Measurements from ENCODE around the gene ITGB7. TPM values are rescaled to one million over a fixed set of nuclear protein-coding genes. Genes with fewer than 3 reads are reported as not detected.

Gene ITGB7
- total and polyA plus RNA-seq, 10 of the 15 experiments (the other 5 are each of a cell fraction or from before 2014, with no cell fraction given): 54.5 to 487 (median 252) TPM

DNA sequence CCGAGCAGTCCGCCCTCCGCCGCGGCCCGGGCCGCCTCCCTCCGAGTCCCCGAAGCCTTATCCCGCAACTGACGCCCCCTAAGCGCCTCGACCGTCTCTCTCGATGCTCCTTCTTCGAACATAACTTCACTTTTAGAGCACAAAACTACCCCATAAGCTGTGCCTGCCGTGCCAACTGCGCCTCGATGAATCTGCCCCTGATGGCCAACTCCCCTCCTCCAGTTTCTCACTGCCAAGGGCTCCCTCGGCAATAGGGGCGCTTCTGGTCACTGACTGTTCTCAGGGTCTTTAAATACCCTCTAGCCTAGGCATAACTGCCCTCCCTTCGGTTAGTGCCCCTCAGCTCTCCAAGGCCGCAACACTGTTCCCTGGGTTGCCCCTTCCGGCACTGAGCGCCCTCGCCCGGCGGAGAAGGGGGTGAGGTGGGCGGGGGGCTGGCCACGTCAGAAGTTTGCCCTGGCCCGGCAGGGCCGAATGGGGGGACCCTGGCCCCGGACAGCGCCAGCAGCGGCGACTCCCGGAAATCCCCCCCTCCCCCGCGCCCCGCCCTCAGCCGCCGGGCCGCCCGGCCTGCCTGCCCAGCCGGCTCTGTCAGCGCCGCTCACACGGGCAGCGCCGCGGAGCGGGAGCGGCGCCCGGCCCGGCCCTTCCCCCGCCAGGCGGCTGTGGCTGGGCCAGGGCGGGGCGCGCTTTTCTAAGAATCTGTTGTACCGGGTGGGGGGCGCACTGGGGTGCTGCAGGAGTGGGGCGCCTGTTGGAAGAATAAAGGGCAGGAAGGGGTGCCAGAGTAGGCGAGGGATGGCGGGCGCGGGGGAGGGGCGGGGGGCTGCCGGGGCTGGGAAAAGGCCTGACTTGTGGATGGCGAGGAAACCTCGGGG, 14.4 kb upstream of the ITGB7 start (continued):
- TF ChIP-seq, protein P1, sequence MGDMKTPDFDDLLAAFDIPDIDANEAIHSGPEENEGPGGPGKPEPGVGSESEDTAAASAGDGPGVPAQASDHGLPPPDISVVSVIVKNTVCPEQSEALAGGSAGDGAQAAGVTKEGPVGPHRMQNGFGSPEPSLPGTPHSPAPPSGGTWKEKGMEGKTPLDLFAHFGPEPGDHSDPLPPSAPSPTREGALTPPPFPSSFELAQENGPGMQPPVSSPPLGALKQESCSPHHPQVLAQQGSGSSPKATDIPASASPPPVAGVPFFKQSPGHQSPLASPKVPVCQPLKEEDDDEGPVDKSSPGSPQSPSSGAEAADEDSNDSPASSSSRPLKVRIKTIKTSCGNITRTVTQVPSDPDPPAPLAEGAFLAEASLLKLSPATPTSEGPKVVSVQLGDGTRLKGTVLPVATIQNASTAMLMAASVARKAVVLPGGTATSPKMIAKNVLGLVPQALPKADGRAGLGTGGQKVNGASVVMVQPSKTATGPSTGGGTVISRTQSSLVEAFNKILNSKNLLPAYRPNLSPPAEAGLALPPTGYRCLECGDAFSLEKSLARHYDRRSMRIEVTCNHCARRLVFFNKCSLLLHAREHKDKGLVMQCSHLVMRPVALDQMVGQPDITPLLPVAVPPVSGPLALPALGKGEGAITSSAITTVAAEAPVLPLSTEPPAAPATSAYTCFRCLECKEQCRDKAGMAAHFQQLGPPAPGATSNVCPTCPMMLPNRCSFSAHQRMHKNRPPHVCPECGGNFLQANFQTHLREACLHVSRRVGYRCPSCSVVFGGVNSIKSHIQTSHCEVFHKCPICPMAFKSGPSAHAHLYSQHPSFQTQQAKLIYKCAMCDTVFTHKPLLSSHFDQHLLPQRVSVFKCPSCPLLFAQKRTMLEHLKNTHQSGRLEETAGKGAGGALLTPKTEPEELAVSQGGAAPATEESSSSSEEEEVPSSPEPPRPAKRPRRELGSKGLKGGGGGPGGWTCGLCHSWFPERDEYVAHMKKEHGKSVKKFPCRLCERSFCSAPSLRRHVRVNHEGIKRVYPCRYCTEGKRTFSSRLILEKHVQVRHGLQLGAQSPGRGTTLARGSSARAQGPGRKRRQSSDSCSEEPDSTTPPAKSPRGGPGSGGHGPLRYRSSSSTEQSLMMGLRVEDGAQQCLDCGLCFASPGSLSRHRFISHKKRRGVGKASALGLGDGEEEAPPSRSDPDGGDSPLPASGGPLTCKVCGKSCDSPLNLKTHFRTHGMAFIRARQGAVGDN (IDR thresholded peaks at IDR 0.05): peak; percentile 79
- TF ChIP-seq NFIC (IDR thresholded peaks at IDR 0.05; ENCODE audit: low read depth, low read length) (no peak), HDAC2 (IDR thresholded peaks at IDR 0.05) (no peak), ZBTB4 (CRISPR knock-in tag; IDR thresholded peaks at IDR 0.05) (no peak), MEF2A (IDR thresholded peaks at IDR 0.05; ENCODE audit: insufficient read depth, low read depth, low read length) (no peak), E4F1 (IDR thresholded peaks at IDR 0.05; ENCODE audit: borderline replicate concordance, partially characterized antibody) (no peak), ZBTB40 (IDR thresholded peaks at IDR 0.05; ENCODE audit: borderline replicate concordance) (peak; percentile 44; the same call in 1 of the 2 replicates)
- TF ChIP-seq, protein P2, sequence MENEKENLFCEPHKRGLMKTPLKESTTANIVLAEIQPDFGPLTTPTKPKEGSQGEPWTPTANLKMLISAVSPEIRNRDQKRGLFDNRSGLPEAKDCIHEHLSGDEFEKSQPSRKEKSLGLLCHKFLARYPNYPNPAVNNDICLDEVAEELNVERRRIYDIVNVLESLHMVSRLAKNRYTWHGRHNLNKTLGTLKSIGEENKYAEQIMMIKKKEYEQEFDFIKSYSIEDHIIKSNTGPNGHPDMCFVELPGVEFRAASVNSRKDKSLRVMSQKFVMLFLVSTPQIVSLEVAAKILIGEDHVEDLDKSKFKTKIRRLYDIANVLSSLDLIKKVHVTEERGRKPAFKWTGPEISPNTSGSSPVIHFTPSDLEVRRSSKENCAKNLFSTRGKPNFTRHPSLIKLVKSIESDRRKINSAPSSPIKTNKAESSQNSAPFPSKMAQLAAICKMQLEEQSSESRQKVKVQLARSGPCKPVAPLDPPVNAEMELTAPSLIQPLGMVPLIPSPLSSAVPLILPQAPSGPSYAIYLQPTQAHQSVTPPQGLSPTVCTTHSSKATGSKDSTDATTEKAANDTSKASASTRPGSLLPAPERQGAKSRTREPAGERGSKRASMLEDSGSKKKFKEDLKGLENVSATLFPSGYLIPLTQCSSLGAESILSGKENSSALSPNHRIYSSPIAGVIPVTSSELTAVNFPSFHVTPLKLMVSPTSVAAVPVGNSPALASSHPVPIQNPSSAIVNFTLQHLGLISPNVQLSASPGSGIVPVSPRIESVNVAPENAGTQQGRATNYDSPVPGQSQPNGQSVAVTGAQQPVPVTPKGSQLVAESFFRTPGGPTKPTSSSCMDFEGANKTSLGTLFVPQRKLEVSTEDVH (IDR thresholded peaks at IDR 0.05; ENCODE audit: low read depth, partially characterized antibody): no peak

All from GM12878 (cell line).